Measurements from ENCODE around the gene KCTD17.

KCTD17 gene

GRCh38 chr22:37016134-37016910 lies 35.2 kb upstream of the KCTD17 start:
- DNase-seq (ENCODE audit: low spot score in 2 of 2) (no peak), ATAC-seq (ENCODE audit: low read depth) (no peak)
- H3K4me1 Mint-ChIP-seq, result peaks cover 4% of the 10 kb centered on the region
- no peak overlapping the region for H3K4me3 Mint-ChIP-seq
- no peak overlapping the region for H3K27ac Mint-ChIP-seq
- H3K9me3 Mint-ChIP-seq, result no peaks in the 10 kb centered on the region
- no peaks in the 10 kb centered on the region for H3K36me3 Mint-ChIP-seq
- H3K27me3 Mint-ChIP-seq, result peaks cover 1% of the 10 kb centered on the region

DNA sequence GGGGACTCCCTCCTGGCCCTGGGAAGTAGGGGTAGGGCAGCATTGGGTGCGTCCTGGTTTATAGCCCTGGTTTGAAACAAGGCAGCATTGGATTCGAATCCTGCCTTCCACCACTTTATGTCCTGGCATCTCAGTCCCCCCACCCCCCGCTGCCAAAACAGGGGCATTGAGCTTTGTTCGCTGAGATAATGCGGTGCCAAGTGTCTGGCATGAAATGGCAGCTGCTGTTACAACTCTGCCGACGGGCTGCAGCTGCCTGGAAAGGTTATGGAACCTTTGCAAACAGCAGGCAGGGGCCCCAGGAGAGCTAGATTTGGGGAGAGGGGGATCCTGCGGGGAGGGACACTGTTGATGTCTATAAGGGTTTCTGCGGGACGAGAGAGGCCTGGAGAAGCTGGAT lies 34.2 kb upstream of the KCTD17 start:
- Mint-ChIP-seq H3K27ac (no peak overlapping the region), H3K4me3 (no peak overlapping the region), H3K4me1 (peaks cover 7% of the 10 kb centered on the region), H3K27me3 (peaks cover 1% of the 10 kb centered on the region), H3K9me3 (no peaks in the 10 kb centered on the region), H3K36me3 (no peaks in the 10 kb centered on the region)
- ATAC-seq (ENCODE audit: low read depth) (no peak), DNase-seq (ENCODE audit: low spot score in 2 of 2) (no peak)

DNA sequence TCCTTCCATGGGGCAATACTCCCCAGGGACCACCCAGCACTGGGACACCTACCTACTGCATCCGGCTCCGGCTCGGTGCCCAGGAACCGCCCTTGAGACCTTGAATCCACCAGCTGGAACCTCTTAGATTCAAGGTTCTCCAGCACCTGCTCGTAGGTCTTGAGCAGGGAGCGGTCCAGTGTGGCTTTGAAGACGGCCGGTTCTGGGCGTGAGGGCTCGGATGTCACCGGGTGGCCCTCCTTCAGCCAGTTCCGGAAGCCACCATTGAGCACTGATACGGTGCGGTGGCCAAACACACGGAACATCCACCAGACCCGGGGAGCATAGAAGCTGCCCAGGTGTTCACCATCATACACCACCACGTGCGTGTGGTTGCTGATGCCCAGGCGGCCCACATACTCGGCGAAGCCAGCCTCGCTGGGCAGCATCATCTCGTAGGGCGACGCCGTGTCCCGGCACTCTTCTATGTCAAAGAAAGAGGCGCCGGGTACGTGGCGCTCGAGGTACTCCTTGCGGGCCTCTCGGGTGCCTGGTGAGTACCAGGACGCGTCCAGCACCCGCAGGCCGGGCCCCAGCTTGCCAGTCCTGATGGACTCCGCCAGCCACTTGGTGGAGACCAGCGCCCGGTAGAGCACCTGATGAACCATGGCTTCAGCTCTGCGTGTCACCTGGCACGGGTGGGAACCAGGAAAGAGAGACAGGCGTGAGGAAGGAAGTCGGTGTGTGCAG lies 33.3 kb upstream of the KCTD17 start:
- no peaks in the 10 kb centered on the region for H3K9me3 Mint-ChIP-seq
- no peak for DNase-seq (ENCODE audit: low spot score in 2 of 2)
- H3K27ac Mint-ChIP-seq, result no peak overlapping the region
- H3K4me3 Mint-ChIP-seq, result peak overlapping the region; percentile 72
- peaks cover 7% of the 10 kb centered on the region for H3K4me1 Mint-ChIP-seq
- no peak for ATAC-seq (ENCODE audit: low read depth)
- no peaks in the 10 kb centered on the region for H3K36me3 Mint-ChIP-seq
- peaks cover 1% of the 10 kb centered on the region for H3K27me3 Mint-ChIP-seq

- peak; percentile 9 for ATAC-seq (ENCODE audit: low read depth)
- H3K27me3 Mint-ChIP-seq, result peaks cover 1% of the 10 kb centered on the region
- no peaks in the 10 kb centered on the region for H3K36me3 Mint-ChIP-seq
- H3K27ac Mint-ChIP-seq, result no peak overlapping the region
- peak overlapping the region; percentile 72 for H3K4me3 Mint-ChIP-seq
- H3K4me1 Mint-ChIP-seq, result peaks cover 7% of the 10 kb centered on the region
- H3K9me3 Mint-ChIP-seq, result no peaks in the 10 kb centered on the region
- no peak for DNase-seq (ENCODE audit: low spot score in 2 of 2)
Observed at GRCh38 chr22:37018815-37019308, 32.7 kb upstream of the KCTD17 start.

- H3K9me3 Mint-ChIP-seq, result no peaks in the 10 kb centered on the region
Observed at GRCh38 chr22:37019309-37020191, 32.0 kb upstream of the KCTD17 start, which contains the start of the genes MPST and TST. TSS of gene MPST (plus strand) at chr22:37019742. CDS start at chr22:37019837, 95 bp downstream. TSS of gene TST (minus strand) at chr22:37019447. CDS start at chr22:37018732, 715 bp downstream.

DNA sequence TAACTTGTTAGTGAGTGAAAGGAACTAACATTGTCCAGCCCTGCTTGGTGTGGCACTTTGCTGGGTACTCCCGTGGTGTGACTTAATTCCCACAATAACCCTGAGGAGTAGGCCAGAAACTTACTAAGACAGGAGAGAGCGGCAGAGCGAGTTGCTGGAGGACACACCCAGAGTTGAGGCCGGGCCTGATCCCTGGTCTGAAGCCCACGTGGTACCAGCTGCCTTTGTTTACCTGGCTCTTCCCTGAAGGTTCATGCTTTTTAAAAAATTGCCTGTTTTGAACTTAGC lies 31.4 kb upstream of the KCTD17 start:
- no peaks in the 10 kb centered on the region for H3K9me3 Mint-ChIP-seq
- ATAC-seq (ENCODE audit: low read depth) (no peak), DNase-seq (ENCODE audit: low spot score in 2 of 2) (no peak)
- peak overlapping the region; percentile 84 for H3K4me3 Mint-ChIP-seq
- H3K27ac Mint-ChIP-seq, result peak overlapping the region; percentile 20
- peaks cover 7% of the 10 kb centered on the region for H3K4me1 Mint-ChIP-seq
- H3K27me3 Mint-ChIP-seq, result peaks cover 1% of the 10 kb centered on the region
- H3K36me3 Mint-ChIP-seq, result peaks cover 4% of the 10 kb centered on the region

More at GRCh38 chr22:37019309-37020191, 32.0 kb upstream of the KCTD17 start, which contains the start of the genes MPST and TST:
- H3K27me3 Mint-ChIP-seq, result peaks cover 1% of the 10 kb centered on the region
- H3K36me3 Mint-ChIP-seq, result no peaks in the 10 kb centered on the region
- peak within 1 kb of the TSS; percentile 84 for H3K4me3 Mint-ChIP-seq
- H3K27ac Mint-ChIP-seq, result peak within 1 kb of the TSS; percentile 20
- peaks cover 7% of the 10 kb centered on the region for H3K4me1 Mint-ChIP-seq
- ATAC-seq (ENCODE audit: low read depth), result peak; percentile 78
- DNase-seq (ENCODE audit: low spot score in 2 of 2), result peak; percentile 41 to 57

GRCh38 chr22:37021041-37021440 lies 30.5 kb upstream of the KCTD17 start:
- Mint-ChIP-seq H3K27ac (no peak overlapping the region), H3K4me3 (no peak overlapping the region), H3K4me1 (peaks cover 7% of the 10 kb centered on the region), H3K9me3 (no peaks in the 10 kb centered on the region), H3K36me3 (peaks cover 4% of the 10 kb centered on the region), H3K27me3 (peaks cover 1% of the 10 kb centered on the region)
- ATAC-seq (ENCODE audit: low read depth) (no peak), DNase-seq (ENCODE audit: low spot score in 2 of 2) (no peak)

GRCh38 chr22:37021710-37022482 lies 29.6 kb upstream of the KCTD17 start:
- Mint-ChIP-seq H3K4me1 (peaks cover 7% of the 10 kb centered on the region), H3K36me3 (peaks cover 4% of the 10 kb centered on the region), H3K27ac (no peak overlapping the region), H3K27me3 (peaks cover 1% of the 10 kb centered on the region), H3K4me3 (peak overlapping the region; percentile 67), H3K9me3 (no peaks in the 10 kb centered on the region)
- DNase-seq (ENCODE audit: low spot score in 2 of 2), result peak; percentile 43 to 59
- peak; percentile 66 for ATAC-seq (ENCODE audit: low read depth)

- H3K4me1 Mint-ChIP-seq, result peaks cover 7% of the 10 kb centered on the region
- H3K4me3 Mint-ChIP-seq, result no peak overlapping the region
- H3K36me3 Mint-ChIP-seq, result peaks cover 6% of the 10 kb centered on the region
- H3K27ac Mint-ChIP-seq, result no peak overlapping the region
- H3K27me3 Mint-ChIP-seq, result peaks cover 1% of the 10 kb centered on the region
- no peak for ATAC-seq (ENCODE audit: low read depth)
- no peaks in the 10 kb centered on the region for H3K9me3 Mint-ChIP-seq
- no peak for DNase-seq (ENCODE audit: low spot score in 2 of 2)
Observed at GRCh38 chr22:37022483-37023337, 28.8 kb upstream of the KCTD17 start.

- Mint-ChIP-seq H3K9me3 (no peaks in the 10 kb centered on the region), H3K36me3 (peaks cover 7% of the 10 kb centered on the region), H3K27me3 (peaks cover 1% of the 10 kb centered on the region), H3K4me1 (peaks cover 5% of the 10 kb centered on the region), H3K27ac (no peak overlapping the region), H3K4me3 (no peak overlapping the region)
- DNase-seq (ENCODE audit: low spot score in 2 of 2) (no peak), ATAC-seq (ENCODE audit: low read depth) (no peak)
Observed at GRCh38 chr22:37023743-37024338, 27.7 kb upstream of the KCTD17 start.

GRCh38 chr22:37024339-37025157 lies 27.0 kb upstream of the KCTD17 start:
- no peak for DNase-seq (ENCODE audit: low spot score in 2 of 2)
- Mint-ChIP-seq H3K27ac (no peak overlapping the region), H3K4me3 (no peak overlapping the region), H3K9me3 (no peaks in the 10 kb centered on the region), H3K36me3 (peaks cover 7% of the 10 kb centered on the region), H3K27me3 (peaks cover 1% of the 10 kb centered on the region), H3K4me1 (peaks cover 5% of the 10 kb centered on the region)
- ATAC-seq (ENCODE audit: low read depth), result no peak
